BLaER1 treated with 17β-estradiol and CSF1 and Interleukin-3, amounts not matched to agents 10 nM and 100 nM (cell line): ENCODE measurements around the gene BRD7.

ENCODE experiments used
- H3K27ac ChIP-seq, 11 experiments: shearing (Covaris generic); formaldehyde crosslinking; 2 replicates each; pipeline ENCODE4 v1.8.1; 2022
- H3K27me3 ChIP-seq, 11 experiments: shearing (Covaris generic); formaldehyde crosslinking; 2 replicates each; pipeline ENCODE4 v1.8.1; 2022
- H3K36me3 ChIP-seq, 11 experiments: shearing (Covaris generic); formaldehyde crosslinking; 2 replicates each; pipeline ENCODE4 v1.8.1; 2022
- H3K4me1 ChIP-seq, 10 experiments: shearing (Covaris generic); formaldehyde crosslinking; 2 replicates each; pipeline ENCODE4 v1.8.1; 2022
- H3K4me2 ChIP-seq, 11 experiments: shearing (Covaris generic); formaldehyde crosslinking; 2 replicates each; pipeline ENCODE4 v1.8.1; 2022
- H3K4me3 ChIP-seq, 10 experiments: shearing (Covaris generic); formaldehyde crosslinking; 2 replicates each; pipeline ENCODE4 v1.8.1; 2022
- H3K9ac ChIP-seq, 11 experiments: shearing (Covaris generic); formaldehyde crosslinking; 2 replicates each; pipeline ENCODE4 v1.8.1; 2022
- H3K9me3 ChIP-seq, 11 experiments: shearing (Covaris generic); formaldehyde crosslinking; replicated peaks in 1 of 11; 2 replicates each; pipeline ENCODE4 v1.8.1; 2022
- H4K20me1 ChIP-seq, 11 experiments: shearing (Covaris generic); formaldehyde crosslinking; 2 replicates each; pipeline ENCODE4 v1.8.1; 2022
- Cebpa-rat ChIP-seq, 11 experiments: shearing (Covaris generic); IDR thresholded peaks; 2 replicates each; pipeline ENCODE4 v1.8.1; 2022

Gene BRD7

GRCh38 chr16:50311891-50312501 lies 56.8 kb downstream of the BRD7 start:
- H3K4me1 ChIP-seq, result peaks cover 38 to 83% (median 71%) of the 10 kb centered on the region in 10 experiments
- H3K9me3 ChIP-seq, result no peaks in the 10 kb centered on the region
- no peaks in the 10 kb centered on the region for H3K27me3 ChIP-seq
- H3K36me3 ChIP-seq, result peaks cover 27 to 96% (median 47%) of the 10 kb centered on the region in 11 experiments
- 0 out of 22 replicates have a peak overlapping the region, but pooled peaks of 1 of the 11 experiments have one; percentile 95 for H3K4me2 ChIP-seq
- no peak for TF ChIP-seq Cebpa-rat (IDR thresholded peaks at IDR 0.05)
- no peak overlapping the region for H3K4me3 ChIP-seq
- no peak overlapping the region for H3K9ac ChIP-seq
- peak overlapping the region in 7 of 11 experiments; percentile 60 to 85 (median 79); a peak in 10 of 22 replicates for H3K27ac ChIP-seq
- peaks cover 12 to 85% (median 27%) of the 10 kb centered on the region in 11 experiments; a peak in 17 of 22 replicates for H4K20me1 ChIP-seq

DNA sequence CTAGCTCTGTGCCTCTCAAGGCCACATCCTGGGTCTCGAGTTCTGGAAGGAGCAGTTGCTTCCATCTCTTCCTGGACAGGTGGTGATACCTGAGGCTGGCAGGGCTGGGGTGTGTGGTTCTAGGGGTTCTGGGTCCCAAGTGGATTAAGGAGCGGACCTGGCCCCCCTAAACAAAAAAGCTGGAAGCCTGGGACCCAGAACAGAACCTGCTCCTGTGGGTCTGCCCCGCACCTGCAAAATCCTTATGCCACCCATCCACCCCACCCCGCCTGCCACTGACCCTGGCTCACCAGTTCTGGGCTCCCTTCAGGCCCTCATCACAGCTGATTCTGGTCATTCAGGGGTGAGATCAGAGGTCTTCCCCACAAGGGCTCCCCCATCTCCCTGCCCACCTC lies 57.7 kb downstream of the BRD7 start:
- no peak overlapping the region for H3K4me2 ChIP-seq
- TF ChIP-seq Cebpa-rat (IDR thresholded peaks at IDR 0.05), result no peak
- H3K27me3 ChIP-seq, result no peaks in the 10 kb centered on the region
- H3K9ac ChIP-seq, result no peak overlapping the region
- no peak overlapping the region for H3K4me3 ChIP-seq
- H3K36me3 ChIP-seq, result peaks cover 19 to 96% (median 38%) of the 10 kb centered on the region in 11 experiments
- H3K27ac ChIP-seq, result no peak overlapping the region
- H3K4me1 ChIP-seq, result peaks cover 43 to 87% (median 77%) of the 10 kb centered on the region in 10 experiments
- H3K9me3 ChIP-seq, result no peaks in the 10 kb centered on the region
- H4K20me1 ChIP-seq, result peaks cover 8 to 83% (median 23%) of the 10 kb centered on the region in 11 experiments; a peak in 17 of 22 replicates

DNA sequence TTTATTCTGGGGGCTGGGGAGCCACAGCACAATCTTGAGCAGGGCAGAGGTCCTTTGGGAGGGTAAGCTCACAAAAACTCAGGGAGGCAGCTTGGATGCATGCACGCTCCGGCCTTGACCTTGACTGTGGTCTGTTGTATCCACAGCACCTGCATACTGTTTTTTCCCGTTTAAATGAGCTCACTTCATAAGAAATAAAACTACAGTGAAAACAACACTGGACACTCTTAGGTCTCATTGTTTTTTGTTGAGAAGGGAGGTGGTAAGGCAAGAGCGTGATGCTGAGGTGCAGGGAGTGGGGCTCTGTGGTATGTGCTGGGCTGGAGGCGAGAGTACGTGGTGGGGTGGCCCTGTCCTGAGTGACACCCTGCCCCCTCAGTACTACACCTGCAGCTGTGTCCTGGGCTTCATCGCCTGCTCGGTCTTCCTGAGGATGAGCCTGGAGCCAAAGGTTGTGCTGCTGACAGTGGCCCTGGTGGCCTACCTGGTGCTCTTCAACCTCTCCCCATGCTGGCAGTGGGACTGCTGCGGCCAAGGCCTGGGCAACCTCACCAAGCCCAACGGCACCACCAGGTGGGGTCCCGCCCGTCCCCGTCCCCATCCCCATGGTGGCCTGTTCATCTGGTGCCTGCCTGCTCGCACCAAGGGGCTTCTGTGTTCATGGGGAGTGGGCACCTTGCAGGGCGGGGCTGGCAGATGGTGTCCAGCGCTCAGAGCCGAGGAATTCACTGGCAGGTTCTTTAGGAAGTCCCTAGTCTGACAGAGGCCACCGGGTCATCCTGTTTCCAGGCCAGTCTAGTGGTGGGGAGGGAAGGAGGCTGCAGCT lies 58.3 kb downstream of the BRD7 start:
- Histone ChIP-seq H3K4me1 (peaks cover 47 to 86% (median 74%) of the 10 kb centered on the region in 10 experiments), H3K9ac (0 out of 22 replicates have a peak overlapping the region, but pooled peaks of 1 of the 11 experiments have one; percentile 24), H3K27me3 (no peaks in the 10 kb centered on the region), H3K36me3 (peaks cover 13 to 96% (median 32%) of the 10 kb centered on the region in 11 experiments), H4K20me1 (peaks cover 7 to 83% (median 20%) of the 10 kb centered on the region in 11 experiments; a peak in 17 of 22 replicates), H3K27ac (peak overlapping the region in 6 of 11 experiments; percentile 24 to 48 (median 42); a peak in 6 of 22 replicates), H3K4me3 (no peak overlapping the region), H3K9me3 (no peaks in the 10 kb centered on the region), H3K4me2 (peak overlapping the region in 6 of 11 experiments; percentile 30 to 68 (median 47); a peak in 4 of 22 replicates)
- TF ChIP-seq Cebpa-rat (IDR thresholded peaks at IDR 0.05), result no peak

- H3K9ac ChIP-seq, result peak overlapping the region in 8 of 11 experiments; percentile 13 to 42 (median 24); a peak in 6 of 22 replicates
- no peaks in the 10 kb centered on the region for H3K27me3 ChIP-seq
- H3K9me3 ChIP-seq, result no peaks in the 10 kb centered on the region
- no peak overlapping the region for H3K4me3 ChIP-seq
- peaks cover 43 to 86% (median 71%) of the 10 kb centered on the region in 10 experiments for H3K4me1 ChIP-seq
- TF ChIP-seq Cebpa-rat (IDR thresholded peaks at IDR 0.05), result no peak
- H3K4me2 ChIP-seq, result peak overlapping the region in 8 of 11 experiments; percentile 30 to 68 (median 43); a peak in 16 of 22 replicates
- peaks cover 5 to 96% (median 24%) of the 10 kb centered on the region in 11 experiments; a peak in 19 of 22 replicates for H3K36me3 ChIP-seq
- peak overlapping the region in 7 of 11 experiments; percentile 19 to 48 (median 41); a peak in 11 of 22 replicates for H3K27ac ChIP-seq
- H4K20me1 ChIP-seq, result peaks cover 0 to 83% (median 12%) of the 10 kb centered on the region in 11 experiments; a peak in 15 of 22 replicates
Measured at GRCh38 chr16:50309527-50310307, 59.1 kb downstream of the BRD7 start.

DNA sequence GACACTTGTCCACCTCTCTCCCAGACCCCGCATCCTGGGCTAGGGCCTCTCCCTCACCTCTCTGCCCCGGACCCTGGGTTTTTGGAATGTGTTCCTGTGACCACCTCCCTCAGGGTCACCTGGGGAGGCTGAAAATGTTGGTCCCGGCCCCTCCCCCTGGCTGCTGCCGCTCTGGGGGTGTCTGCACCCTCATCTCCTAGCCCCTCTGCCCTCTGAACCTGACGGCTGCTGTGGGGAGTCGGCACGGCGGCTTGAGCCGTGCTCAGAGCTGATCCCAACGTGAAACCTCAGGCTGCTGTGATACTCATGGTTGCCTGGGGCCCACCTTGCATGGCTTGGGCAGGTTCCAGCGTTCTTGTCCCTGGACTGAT lies 59.6 kb downstream of the BRD7 start:
- Histone ChIP-seq H4K20me1 (peaks cover 0 to 84% (median 6%) of the 10 kb centered on the region in 11 experiments; a peak in 15 of 22 replicates), H3K4me2 (peak overlapping the region in 9 of 11 experiments; percentile 2 to 68 (median 43); a peak in 13 of 22 replicates), H3K27me3 (no peaks in the 10 kb centered on the region), H3K27ac (peak overlapping the region in 6 of 11 experiments; percentile 19 to 48 (median 42); a peak in 9 of 22 replicates), H3K36me3 (peaks cover 5 to 96% (median 18%) of the 10 kb centered on the region in 11 experiments; a peak in 19 of 22 replicates), H3K4me3 (no peak overlapping the region), H3K4me1 (peaks cover 41 to 86% (median 71%) of the 10 kb centered on the region in 10 experiments), H3K9ac (peak overlapping the region in 6 of 11 experiments; percentile 13 to 42 (median 24); a peak in 5 of 22 replicates), H3K9me3 (no peaks in the 10 kb centered on the region)
- no peak for TF ChIP-seq Cebpa-rat (IDR thresholded peaks at IDR 0.05)

- Histone ChIP-seq H4K20me1 (peaks cover 0 to 87% (median 0%) of the 10 kb centered on the region in 11 experiments; a peak in 7 of 22 replicates), H3K4me1 (peaks cover 41 to 86% (median 71%) of the 10 kb centered on the region in 10 experiments), H3K27ac (peak overlapping the region in 7 of 11 experiments; percentile 12 to 43 (median 22); a peak in 7 of 22 replicates), H3K9ac (peak overlapping the region in 5 of 11 experiments; percentile 22 to 43 (median 30); a peak in 4 of 22 replicates), H3K9me3 (no peaks in the 10 kb centered on the region), H3K27me3 (no peaks in the 10 kb centered on the region), H3K36me3 (peaks cover 5 to 100% (median 15%) of the 10 kb centered on the region in 11 experiments; a peak in 18 of 22 replicates), H3K4me2 (peak overlapping the region in 9 of 11 experiments; percentile 31 to 68 (median 47); a peak in 17 of 22 replicates), H3K4me3 (no peak overlapping the region)
- no peak for TF ChIP-seq Cebpa-rat (IDR thresholded peaks at IDR 0.05)
Measured at GRCh38 chr16:50308237-50308965, 60.4 kb downstream of the BRD7 start.

- Histone ChIP-seq H3K27ac (no peak overlapping the region), H3K9ac (no peak overlapping the region), H3K4me2 (peak overlapping the region in 7 of 11 experiments; percentile 6 to 38 (median 26); a peak in 8 of 22 replicates), H4K20me1 (peaks cover 0 to 96% (median 0%) of the 10 kb centered on the region in 11 experiments; a peak in 8 of 22 replicates), H3K36me3 (peaks cover 0 to 99% (median 0%) of the 10 kb centered on the region in 11 experiments; a peak in 11 of 22 replicates), H3K4me3 (no peak overlapping the region), H3K4me1 (peaks cover 41 to 84% (median 72%) of the 10 kb centered on the region in 10 experiments), H3K9me3 (no peaks in the 10 kb centered on the region), H3K27me3 (no peaks in the 10 kb centered on the region)
- TF ChIP-seq Cebpa-rat (IDR thresholded peaks at IDR 0.05), result no peak
Measured at GRCh38 chr16:50306287-50306686, 62.5 kb downstream of the BRD7 start.
